Measurements from ENCODE around the gene PRRC2B.
"Not testable (repeated sequence)": the region's sequence is repeated elsewhere in the genome, so short reads cannot be mapped to it uniquely, and the experiment has no call there.

Gene PRRC2B

DNA sequence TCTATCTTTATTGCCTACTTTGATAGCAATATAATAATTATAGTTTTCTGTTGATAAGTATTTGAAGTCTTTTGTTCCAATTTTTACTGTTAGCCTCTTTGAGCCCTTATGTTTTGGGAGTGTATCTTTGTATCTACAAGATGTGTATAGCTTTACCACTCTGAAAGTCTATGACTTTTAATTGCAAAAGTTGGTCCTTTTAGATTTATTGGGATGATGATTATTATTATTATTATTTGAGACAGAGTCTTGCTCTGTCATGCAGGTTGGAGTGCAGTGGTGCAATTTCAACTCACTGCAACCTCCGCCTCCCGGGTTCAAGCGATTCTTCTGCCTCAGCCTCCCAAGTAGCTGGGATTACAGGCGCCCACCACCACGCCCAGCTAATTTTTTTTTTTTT lies 78.2 kb downstream of the PRRC2B start:
- DNase-seq (ENCODE audit: low spot score) = not testable (repeated sequence)

DNA sequence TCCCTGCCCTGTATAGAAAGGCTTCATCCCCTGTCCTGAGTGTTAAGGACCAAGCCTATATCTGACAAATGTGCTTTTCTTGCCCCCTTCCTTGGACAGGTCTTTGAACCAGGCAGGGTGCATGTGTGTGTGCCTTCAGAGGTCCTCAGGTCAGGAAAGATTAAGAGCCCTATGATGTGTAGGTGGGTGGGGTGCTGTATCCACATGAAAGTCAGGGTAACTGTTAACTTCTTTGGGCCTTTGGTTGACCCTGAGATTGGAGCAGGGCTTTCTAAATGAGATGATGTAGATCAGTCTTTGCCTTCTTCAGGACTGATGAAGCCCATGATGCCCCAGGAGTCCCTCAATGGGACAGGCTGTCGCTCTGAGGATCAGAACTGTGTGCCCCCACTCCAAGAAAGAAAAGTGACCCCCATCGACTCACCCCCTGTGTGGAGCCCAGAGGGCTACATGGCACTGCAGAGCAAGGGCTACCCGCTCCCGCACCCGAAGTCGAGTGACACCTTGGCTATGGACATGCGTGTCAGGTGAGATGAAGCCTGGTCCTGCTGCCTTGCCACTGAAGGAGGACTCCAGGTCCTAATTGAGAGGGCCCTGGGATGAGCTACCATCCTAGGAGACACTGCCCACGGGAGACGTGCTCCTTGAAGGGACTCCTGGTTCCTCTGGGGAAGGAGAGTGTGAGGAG lies 79.5 kb downstream of the PRRC2B start:
- no peak for DNase-seq (ENCODE audit: low spot score)

DNA sequence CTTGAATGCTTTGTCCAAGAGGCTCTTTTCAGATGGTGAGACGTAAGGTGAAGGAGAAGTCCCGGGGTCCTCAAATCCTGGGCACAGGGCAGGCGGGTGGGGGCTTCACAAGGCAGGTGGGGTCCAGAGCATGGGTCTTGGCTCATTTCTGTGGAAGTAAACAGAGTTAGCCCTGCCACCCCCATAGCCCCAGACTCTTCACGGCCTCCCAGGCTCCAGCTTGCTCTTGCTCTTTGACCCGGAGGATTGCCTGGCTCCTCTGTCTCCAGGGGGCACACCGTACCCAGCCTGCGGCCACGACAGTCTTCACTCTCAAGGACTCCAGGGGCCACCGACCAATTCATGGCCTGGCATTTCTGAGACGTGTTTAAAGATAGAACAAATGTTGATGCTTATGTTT lies 80.0 kb downstream of the PRRC2B start:
- no peak for DNase-seq (ENCODE audit: low spot score)

DNA sequence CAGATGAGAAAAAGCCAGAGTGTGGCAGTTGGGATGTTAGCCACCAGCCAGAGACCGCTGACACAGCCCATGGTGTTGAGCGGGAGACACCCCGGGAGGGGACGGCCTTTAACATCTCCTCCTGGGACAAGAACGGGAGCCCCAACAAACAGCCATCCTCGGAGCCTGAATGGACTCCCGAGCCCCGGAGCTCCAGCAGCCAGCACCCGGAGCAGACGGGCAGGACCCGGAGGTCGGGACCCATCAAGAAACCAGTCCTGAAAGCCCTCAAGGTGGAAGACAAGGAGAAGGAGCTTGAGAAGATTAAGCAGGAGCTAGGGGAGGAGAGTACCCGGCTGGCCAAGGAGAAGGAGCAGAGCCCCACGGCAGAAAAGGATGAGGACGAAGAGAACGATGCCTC lies 80.8 kb downstream of the PRRC2B start:
- no peak for DNase-seq (ENCODE audit: low spot score)

DNA sequence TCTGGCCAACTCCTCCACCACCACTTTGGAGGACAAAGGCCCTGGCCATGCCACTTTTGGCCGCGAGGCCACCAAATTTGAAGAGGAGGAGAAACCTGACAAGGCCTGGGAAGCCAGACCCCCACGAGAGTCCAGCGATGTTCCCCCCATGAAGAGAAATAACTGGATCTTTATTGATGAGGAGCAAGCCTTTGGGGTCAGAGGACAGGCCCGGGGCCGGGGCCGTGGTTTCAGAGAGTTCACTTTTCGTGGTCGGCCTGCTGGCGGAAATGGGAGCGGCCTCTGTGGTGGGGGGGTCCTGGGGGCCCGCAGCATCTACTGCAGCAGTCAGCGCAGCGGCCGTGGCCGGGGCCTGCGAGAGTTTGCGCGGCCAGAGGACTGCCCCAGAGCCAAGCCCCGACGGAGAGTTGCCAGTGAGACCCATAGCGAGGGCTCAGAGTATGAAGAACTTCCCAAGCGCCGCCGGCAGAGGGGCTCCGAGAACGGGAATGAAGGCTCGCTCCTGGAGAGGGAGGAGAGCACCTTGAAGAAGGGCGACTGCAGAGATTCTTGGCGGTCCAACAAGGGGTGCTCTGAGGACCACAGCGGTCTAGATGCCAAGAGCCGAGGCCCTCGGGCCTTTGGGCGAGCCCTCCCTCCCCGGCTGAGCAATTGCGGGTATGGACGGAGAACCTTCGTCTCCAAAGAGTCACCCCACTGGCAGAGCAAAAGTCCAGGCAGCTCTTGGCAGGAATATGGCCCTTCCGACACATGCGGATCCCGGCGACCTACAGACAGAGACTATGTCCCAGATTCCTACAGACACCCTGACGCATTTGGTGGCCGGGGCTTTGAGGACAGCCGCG lies 81.4 kb downstream of the PRRC2B start:
- DNase-seq (ENCODE audit: low spot score) = no peak

DNA sequence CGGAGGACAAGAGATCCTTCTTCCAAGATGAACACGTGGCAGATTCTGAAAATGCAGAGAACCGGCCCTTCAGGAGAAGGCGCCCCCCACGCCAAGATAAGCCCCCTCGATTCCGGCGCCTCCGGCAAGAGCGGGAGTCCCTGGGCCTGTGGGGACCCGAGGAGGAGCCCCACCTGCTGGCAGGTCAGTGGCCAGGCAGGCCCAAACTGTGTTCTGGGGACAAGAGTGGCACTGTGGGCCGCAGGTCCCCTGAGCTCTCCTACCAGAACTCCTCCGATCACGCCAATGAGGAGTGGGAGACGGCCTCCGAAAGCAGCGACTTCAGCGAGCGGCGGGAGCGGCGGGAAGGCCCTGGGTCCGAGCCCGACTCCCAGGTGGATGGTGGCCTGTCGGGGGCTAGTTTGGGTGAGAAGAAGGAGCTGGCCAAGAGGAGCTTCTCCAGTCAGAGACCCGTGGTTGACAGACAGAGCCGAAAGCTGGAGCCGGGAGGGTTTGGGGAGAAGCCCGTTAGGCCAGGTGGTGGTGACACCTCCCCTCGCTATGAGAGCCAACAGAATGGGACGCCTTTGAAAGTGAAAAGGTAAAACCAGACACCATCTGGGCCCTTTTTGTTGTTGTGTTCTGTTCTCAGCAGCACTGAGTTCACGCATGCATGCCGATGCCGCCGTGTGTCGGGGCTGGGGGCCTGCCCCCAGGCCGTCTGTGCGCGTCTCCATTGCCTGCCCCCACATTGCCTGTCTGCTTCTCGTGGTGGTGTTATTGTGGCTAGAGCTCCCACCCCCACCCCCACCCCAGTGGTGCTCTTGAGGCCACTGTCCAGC lies 82.3 kb downstream of the PRRC2B start:
- DNase-seq (ENCODE audit: low spot score) = no peak

DNA sequence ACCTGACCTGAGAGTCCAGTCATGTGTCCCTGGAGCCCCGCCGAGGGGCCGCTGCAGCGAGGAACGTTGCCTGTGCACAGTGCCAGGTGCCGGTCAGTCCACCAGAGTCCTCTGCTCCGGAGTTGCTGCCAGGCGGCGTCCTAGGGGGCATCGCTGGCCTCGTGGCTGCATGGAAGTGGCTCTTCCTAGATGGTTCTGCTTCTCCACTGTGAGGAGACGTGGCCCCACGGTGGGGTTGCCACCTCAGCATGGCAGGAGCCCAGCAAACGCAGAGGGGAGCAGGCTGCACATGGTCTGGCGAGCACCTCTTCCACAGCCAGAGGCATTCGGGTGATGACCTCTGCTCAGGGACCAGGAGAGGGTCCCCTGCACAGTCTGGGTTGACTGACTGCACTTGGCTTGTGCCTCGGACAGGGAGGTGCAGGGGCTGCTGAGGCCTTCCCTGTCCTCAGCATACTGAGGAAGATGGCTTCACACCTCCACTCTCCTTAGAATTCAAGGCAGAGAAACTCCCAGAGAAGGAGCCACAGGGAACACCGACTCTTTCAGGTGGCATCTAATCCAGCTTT lies 83.0 kb downstream of the PRRC2B start:
- DNase-seq (ENCODE audit: low spot score) = no peak

DNA sequence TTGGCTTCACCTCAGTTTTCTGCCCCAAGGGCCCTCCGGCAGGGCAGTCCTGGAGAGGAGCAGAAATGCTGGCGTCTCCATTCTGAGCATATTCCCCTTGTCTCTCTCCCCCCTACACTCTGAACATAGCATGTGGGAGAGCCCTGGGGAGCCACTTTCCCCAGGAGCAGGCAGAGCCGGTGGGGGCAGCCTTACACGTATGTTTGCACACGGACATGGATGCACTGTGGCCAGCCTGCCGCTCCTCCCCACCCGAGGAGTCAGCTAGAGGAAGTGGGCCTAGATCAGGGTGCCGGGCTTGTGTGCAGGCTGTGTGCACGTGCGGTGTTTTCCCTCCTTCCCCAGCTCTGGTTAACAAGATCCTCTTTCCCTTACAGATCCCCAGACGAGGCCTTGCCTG lies 83.5 kb downstream of the PRRC2B start:
- no peak for DNase-seq (ENCODE audit: low spot score)

DNA sequence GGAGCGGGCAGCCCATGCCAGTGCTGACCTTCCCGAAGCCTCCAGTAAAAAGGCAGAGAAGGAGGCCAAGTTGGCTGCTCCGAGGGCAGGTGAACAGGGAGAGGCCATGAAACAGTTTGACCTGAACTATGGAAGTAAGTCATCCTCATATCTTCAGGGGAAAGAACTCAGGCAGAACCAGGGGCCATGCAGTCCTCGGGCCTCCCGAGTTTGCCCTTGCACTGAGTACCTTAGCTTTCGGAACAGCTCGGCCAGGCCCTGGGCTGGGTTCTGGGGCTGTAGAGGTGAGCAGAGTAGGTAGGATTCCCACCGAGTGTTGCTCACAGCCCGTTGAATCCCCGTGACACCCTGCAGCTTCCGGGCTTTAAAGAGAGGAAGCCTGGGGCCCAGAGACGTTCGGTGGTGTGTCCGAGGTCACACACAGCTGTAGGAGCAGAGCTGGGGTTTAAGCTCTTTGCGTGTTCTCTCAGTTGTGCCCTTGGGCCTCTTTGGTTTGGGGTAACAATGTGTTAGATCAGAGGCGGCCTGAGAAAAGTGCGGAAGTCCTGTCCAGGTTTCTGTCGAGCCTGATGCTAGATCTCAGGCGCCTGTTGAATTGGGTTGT lies 84.0 kb downstream of the PRRC2B start:
- no peak for DNase-seq (ENCODE audit: low spot score)

DNA sequence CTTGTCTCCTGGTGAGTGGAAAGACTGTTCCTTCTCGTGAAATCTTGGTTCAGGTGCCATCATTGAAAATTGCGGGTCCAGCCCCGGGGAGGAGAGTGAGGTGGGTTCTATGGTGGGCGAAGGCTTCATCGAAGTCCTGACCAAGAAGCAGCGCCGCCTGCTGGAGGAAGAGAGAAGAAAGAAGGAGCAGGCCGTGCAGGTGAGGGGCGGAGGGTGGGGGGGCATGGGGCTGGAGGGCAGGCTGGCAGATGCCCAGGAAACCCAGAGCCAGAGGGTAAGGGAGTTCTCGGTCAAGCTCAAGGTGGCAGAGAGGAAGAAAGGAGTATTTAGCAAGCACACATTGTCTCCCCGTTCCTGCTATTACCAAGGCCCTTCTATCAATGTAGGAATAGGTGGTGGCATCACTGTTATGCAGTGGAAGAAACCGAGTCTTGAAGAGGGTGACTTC lies 84.6 kb downstream of the PRRC2B start:
- DNase-seq (ENCODE audit: low spot score) = no peak

DNA sequence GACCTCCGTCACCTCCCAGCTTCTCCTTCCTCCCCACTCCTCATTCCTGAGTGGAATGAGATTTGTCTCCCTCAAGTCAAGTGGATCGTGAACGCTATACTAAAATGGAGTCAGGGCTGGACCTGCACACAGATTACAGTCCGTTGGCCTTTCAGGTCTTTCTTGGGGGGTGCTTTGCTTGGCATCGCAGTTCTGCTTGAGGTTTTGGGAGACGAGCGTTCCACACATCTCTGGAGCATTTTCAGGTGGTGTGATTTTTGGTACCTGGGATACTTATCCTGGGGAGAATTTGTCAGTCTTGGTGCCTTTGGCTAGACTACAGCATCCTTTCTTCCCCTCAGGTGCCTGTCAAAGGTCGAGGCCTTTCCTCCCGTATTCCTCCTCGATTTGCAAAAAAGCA lies 85.0 kb downstream of the PRRC2B start:
- DNase-seq (ENCODE audit: low spot score) = no peak

DNA sequence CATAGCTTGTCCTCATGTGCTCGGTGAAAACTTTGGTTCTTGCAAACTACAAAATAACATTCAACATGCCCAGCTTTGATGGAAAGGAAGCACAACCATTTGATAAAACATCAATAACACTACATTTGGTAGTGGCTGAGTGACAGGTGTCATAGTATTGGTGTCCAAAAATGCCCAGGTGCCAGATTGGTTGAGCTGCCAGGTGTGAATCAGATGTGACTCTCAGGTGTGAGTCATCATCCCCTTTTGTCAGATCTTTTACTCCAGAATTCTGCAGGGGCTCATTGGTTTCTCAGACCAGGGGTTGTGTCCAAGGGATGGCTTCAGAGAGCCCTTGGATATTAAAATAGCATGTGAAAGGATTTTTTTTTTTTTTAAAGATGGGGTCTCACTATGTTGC lies 86.4 kb downstream of the PRRC2B start:
- DNase-seq (ENCODE audit: low spot score) = no peak

DNA sequence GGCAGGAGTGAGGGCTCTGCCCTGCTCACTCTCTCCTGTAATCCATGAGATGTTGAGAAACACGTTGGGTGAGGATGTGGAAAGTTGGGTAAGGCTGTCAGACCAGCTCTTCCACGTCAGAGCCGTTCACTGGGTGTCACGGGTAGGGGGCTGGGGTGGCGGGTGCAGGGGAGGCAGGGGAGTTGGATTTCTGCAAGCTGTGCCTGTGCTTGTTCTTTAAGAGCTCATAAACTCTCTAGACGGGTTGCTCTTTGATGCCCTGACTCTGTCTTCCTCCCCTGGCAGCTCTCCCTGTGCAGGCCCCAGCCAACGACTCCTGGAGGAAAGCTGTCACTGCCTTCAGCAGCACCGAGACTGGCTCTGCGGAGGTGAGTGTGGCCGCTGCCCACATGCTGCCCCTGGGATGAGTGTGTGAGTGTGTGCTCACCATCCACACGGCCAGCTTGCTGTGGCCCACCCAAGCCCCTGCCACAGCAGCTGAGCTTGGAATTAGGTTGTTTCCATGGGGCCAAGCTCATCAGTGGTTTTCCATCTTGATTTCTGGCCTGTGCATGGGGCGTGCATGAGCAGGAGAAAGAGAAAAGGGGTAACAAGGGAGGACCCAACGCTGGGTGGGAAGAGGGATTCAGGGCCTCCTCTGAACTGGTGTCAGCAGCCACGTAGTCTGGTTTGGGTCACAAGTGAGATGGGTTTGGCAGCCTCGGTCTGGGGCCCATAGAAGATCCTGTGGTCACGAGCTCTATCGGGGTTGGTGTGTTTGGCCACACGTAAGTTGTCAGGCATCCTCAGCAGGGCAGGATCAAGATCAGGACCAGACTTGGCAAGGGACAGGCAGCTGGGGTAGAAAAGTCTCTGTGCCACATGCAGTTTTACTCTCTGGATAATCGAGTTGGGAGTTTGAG lies 87.8 kb downstream of the PRRC2B start:
- DNase-seq (ENCODE audit: low spot score) = no peak

DNA sequence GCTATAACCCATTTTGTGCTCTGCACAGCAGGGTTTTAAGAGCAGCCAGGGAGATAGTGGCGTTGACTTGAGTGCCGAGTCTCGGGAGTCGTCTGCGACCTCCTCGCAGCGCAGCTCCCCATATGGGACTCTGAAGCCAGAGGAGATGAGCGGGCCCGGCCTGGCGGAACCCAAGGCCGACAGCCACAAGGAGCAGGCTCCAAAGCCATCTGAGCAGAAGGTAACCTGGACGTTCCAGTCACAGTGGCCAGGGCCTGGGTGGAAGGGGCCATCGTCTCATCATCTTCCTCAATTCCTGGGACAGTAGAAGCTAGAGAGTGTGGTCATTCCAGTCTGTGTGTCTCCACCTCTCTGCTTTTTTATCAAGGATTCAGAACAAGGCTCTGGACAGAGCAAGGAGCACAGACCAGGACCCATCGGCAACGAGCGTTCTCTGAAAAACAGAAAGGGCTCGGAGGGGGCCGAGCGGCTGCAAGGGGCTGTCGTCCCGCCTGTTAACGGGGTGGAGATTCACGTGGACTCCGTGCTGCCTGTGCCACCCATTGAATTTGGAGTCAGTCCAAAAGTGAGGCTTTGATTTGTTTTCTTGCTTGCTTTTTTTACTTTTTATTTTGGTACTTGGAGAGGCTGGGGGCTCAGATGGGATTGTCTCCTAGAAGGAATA lies 88.6 kb downstream of the PRRC2B start:
- no peak for DNase-seq (ENCODE audit: low spot score)

DNA sequence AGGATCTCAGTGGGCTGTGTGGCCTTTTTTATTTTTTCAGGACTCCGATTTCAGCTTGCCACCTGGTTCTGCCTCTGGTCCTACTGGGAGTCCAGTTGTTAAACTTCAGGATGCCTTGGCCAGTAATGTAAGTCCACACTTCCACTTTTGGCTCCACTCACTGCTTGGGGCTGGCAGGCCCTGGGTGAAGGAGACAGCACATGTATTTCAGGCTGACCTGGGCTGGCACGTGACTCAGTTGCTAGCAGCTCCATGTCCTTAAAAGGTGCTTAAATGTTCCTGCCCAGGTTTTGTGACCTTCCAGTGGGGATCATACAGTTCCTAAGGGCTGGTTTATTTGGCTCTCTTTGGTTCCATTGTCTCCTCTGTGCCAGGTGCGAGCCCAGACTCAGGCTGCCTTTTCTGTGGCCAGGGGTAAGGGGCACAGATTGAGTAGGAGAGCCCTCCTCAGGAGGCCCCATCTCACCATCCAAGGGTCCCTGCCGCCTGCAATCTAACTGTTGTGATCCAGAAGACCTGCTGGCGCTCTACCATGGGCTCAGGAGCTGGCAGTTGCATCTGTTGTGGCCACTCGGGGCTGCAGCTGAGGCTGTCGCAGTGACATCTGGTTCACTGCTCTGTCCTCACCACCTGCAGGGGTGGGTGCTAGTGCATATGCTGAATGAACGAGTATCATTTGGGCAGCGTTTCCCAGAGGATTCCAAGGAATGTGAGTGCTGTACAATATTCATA lies 89.6 kb downstream of the PRRC2B start:
- no peak for DNase-seq (ENCODE audit: low spot score)

DNA sequence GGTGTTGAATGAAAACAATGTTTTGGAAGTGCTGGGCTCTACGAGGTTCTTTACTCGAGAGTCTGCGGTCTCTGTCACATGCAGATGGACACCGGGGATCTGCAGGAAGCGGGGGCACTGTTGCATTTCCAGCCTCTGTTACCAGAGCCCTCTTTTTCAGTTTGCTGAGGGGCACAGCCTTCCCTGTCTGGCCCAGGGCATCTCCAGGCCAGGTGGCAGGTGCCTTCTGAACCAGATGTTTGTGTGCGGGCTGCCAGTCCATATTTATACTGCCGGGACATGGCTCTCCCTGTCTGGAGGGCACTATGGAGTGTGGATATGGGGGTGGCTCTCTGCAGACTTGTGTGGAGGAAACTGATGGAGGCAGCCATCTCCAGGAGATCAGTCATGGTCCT lies 90.2 kb downstream of the PRRC2B start:
- no peak for DNase-seq (ENCODE audit: low spot score)

DNA sequence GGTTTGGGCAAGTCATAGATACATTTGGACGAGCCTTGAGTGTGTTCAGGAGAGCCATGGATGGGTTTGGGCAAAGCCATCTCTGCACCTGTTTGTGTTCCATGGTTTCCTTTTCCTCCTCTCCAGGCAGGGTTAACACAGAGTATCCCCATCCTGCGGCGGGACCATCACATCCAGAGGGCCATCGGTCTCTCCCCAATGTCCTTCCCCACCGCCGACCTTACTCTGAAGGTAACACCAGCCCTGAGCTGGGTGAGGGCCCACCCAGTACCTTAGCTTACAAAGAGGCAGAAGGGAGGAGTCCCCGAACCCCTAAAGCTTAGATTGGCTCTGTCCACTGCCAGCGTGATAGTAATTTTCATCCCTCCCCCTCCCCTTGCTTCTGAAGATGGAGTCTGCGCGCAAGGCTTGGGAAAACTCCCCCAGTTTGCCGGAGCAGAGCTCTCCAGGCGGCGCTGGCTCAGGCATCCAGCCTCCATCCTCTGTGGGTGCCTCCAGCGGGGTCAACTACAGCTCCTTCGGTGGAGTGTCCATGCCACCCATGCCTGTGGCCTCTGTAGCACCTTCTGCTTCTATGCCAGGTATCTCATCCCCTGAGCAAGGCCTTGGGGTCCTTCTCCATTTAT lies 90.8 kb downstream of the PRRC2B start:
- no peak for DNase-seq (ENCODE audit: low spot score)

DNA sequence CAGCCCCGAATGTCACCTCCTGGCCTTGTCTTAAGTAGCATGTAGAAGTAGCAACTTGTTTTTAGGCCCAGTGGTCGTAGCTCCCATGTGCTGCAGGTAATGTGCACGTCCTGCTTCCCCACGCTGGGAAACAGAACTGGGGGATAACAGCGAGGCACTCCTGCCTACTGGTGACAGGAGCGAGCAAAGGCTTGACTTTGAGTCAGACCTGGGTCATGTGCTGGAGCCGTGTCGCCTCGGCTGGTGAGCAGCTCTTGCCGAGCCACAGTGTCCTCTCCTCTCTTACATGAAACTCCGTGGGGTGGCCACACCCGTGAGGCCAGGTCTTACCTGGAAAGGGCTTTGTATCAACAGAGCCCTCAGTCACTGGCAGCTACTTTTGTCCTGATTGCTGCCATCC lies 91.3 kb downstream of the PRRC2B start:
- DNase-seq (ENCODE audit: low spot score) = no peak

DNA sequence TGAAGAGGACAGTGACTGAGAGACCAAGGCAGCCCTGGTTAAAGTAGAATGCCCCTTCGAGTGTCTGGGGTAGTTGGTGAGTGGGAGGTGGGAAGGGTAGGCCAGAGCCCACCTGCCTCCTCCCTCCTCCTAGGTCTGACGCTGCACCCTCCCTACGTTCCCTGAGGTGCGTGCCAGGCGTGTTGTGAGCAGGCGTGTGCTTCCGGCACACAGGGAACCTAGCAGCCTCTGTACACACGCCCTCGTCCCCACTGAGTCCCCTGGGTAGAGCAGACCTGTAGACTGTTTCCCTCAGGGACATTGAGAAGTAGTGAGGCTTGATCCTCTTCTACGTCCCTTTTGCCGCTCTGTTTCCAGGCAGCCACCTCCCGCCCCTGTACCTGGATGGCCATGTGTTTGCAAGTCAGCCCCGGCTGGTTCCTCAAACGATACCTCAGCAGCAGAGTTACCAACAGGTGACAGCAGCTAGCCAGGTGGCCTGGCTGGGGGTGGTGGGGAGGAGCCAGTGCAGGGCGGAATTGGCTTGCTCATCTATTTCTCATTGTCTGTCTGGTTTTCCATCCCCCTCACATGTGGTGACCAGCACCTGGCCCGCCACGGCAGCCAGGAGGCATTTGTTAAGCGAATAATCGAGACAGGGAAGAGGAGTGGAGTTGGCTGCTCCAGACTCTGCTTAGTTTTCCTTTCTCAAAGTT lies 92.0 kb downstream of the PRRC2B start:
- DNase-seq (ENCODE audit: low spot score) = no peak

All from SW480 (cell line).